Activated T-helper 17 cell treated with anti-CD3 and anti-CD28 coated beads, Interleukin-2, amount 50 U/mL, for 72 hours (primary cell): ENCODE results near the gene SLC39A11. TPM values are rescaled to one million over a fixed set of nuclear protein-coding genes. Genes with fewer than 3 reads are reported as not detected.

Experiments used
- ATAC-seq: fragments of 150-1000 bp; cut with Tn5 transposase; replicated peaks from 2 replicates; pipeline ENCODE4 v1.10.0; 2021; ENCODE audit warnings: mild to moderate bottlenecking, moderate library complexity
- H3K27ac Mint-ChIP-seq: one replicate; pipeline ENCODE4 v1.8.0; 2022; ENCODE audit warnings: mixed read lengths
- H3K27me3 Mint-ChIP-seq: one replicate; pipeline ENCODE4 v1.8.0; 2022; ENCODE audit warnings: mixed read lengths
- H3K36me3 Mint-ChIP-seq: one replicate; pipeline ENCODE4 v1.8.0; 2022; ENCODE audit warnings: low read depth, mild to moderate bottlenecking, mixed read lengths
- H3K4me1 Mint-ChIP-seq: one replicate; pipeline ENCODE4 v1.8.0; 2022; ENCODE audit warnings: mixed read lengths
- H3K4me3 Mint-ChIP-seq: one replicate; pipeline ENCODE4 v1.8.0; 2022; ENCODE audit warnings: mild to moderate bottlenecking, mixed read lengths
- H3K9me3 Mint-ChIP-seq: one replicate; pipeline ENCODE4 v1.8.0; 2022; ENCODE audit warnings: mixed read lengths
- total RNA-seq, 2 donors: library from RNA; stranded (reverse); gene quantifications; one replicate each; pipeline ENCODE4 v1.2.3, GENCODE V29; 2022

Gene SLC39A11
- total RNA-seq, 2 donors from 2014 or later, result 13.1 to 19.0 TPM

- peaks cover 16% of the 10 kb centered on the region for H3K9me3 Mint-ChIP-seq
- H3K36me3 Mint-ChIP-seq, result peaks cover 30% of the 10 kb centered on the region
- H3K27me3 Mint-ChIP-seq, result no peaks in the 10 kb centered on the region
- no peaks in the 10 kb centered on the region for H3K4me1 Mint-ChIP-seq
- no peak overlapping the region for H3K4me3 Mint-ChIP-seq
- no peak for ATAC-seq
- no peak overlapping the region for H3K27ac Mint-ChIP-seq
Measured at GRCh38 chr17:72811976-72812687, 280.4 kb downstream of the SLC39A11 start.

- peaks cover 19% of the 10 kb centered on the region for H3K36me3 Mint-ChIP-seq
- no peak for ATAC-seq
- no peaks in the 10 kb centered on the region for H3K27me3 Mint-ChIP-seq
- H3K4me3 Mint-ChIP-seq, result no peak overlapping the region
- H3K27ac Mint-ChIP-seq, result no peak overlapping the region
- no peaks in the 10 kb centered on the region for H3K4me1 Mint-ChIP-seq
- peaks cover 16% of the 10 kb centered on the region for H3K9me3 Mint-ChIP-seq
Measured at GRCh38 chr17:72810991-72811508, 281.4 kb downstream of the SLC39A11 start.

- Mint-ChIP-seq H3K9me3 (peaks cover 3% of the 10 kb centered on the region), H3K27ac (no peak overlapping the region), H3K36me3 (no peaks in the 10 kb centered on the region), H3K4me1 (no peaks in the 10 kb centered on the region), H3K4me3 (no peak overlapping the region), H3K27me3 (no peaks in the 10 kb centered on the region)
- ATAC-seq, result no peak
Measured at GRCh38 chr17:72806011-72806410, 286.5 kb downstream of the SLC39A11 start.

- H3K4me1 Mint-ChIP-seq, result no peaks in the 10 kb centered on the region
- no peak overlapping the region for H3K4me3 Mint-ChIP-seq
- peaks cover 9% of the 10 kb centered on the region for H3K9me3 Mint-ChIP-seq
- H3K27ac Mint-ChIP-seq, result no peak overlapping the region
- ATAC-seq, result no peak
- no peaks in the 10 kb centered on the region for H3K27me3 Mint-ChIP-seq
- H3K36me3 Mint-ChIP-seq, result no peaks in the 10 kb centered on the region
Measured at GRCh38 chr17:72804949-72805707, 287.4 kb downstream of the SLC39A11 start.

GRCh38 chr17:72802726-72803125 is 289.8 kb downstream of the SLC39A11 start:
- no peak overlapping the region for H3K4me3 Mint-ChIP-seq
- H3K36me3 Mint-ChIP-seq, result peaks cover 5% of the 10 kb centered on the region
- no peak for ATAC-seq
- no peaks in the 10 kb centered on the region for H3K27me3 Mint-ChIP-seq
- no peaks in the 10 kb centered on the region for H3K4me1 Mint-ChIP-seq
- H3K27ac Mint-ChIP-seq, result no peak overlapping the region
- peaks cover 15% of the 10 kb centered on the region for H3K9me3 Mint-ChIP-seq

- H3K4me1 Mint-ChIP-seq, result no peaks in the 10 kb centered on the region
- no peak overlapping the region for H3K27ac Mint-ChIP-seq
- no peaks in the 10 kb centered on the region for H3K27me3 Mint-ChIP-seq
- peaks cover 20% of the 10 kb centered on the region for H3K36me3 Mint-ChIP-seq
- ATAC-seq, result no peak
- H3K4me3 Mint-ChIP-seq, result no peak overlapping the region
- H3K9me3 Mint-ChIP-seq, result peaks cover 38% of the 10 kb centered on the region
Measured at GRCh38 chr17:72797142-72797541, 295.3 kb downstream of the SLC39A11 start.

- no peak overlapping the region for H3K27ac Mint-ChIP-seq
- no peaks in the 10 kb centered on the region for H3K4me1 Mint-ChIP-seq
- no peak overlapping the region for H3K4me3 Mint-ChIP-seq
- no peaks in the 10 kb centered on the region for H3K27me3 Mint-ChIP-seq
- ATAC-seq, result no peak
- H3K9me3 Mint-ChIP-seq, result peaks cover 38% of the 10 kb centered on the region
- peaks cover 27% of the 10 kb centered on the region for H3K36me3 Mint-ChIP-seq
Measured at GRCh38 chr17:72795941-72796340, 296.5 kb downstream of the SLC39A11 start.

- Mint-ChIP-seq H3K27me3 (no peaks in the 10 kb centered on the region), H3K27ac (no peak overlapping the region), H3K9me3 (peaks cover 27% of the 10 kb centered on the region), H3K36me3 (peaks cover 22% of the 10 kb centered on the region), H3K4me1 (no peaks in the 10 kb centered on the region), H3K4me3 (no peak overlapping the region)
- no peak for ATAC-seq
Measured at GRCh38 chr17:72794152-72794551, 298.3 kb downstream of the SLC39A11 start.

GRCh38 chr17:72792771-72793170 is 299.7 kb downstream of the SLC39A11 start:
- H3K36me3 Mint-ChIP-seq, result peaks cover 22% of the 10 kb centered on the region
- H3K27me3 Mint-ChIP-seq, result no peaks in the 10 kb centered on the region
- no peak overlapping the region for H3K4me3 Mint-ChIP-seq
- no peaks in the 10 kb centered on the region for H3K4me1 Mint-ChIP-seq
- ATAC-seq, result no peak
- H3K9me3 Mint-ChIP-seq, result peaks cover 23% of the 10 kb centered on the region
- no peak overlapping the region for H3K27ac Mint-ChIP-seq

- Mint-ChIP-seq H3K4me3 (no peak overlapping the region), H3K9me3 (peaks cover 19% of the 10 kb centered on the region), H3K27ac (no peak overlapping the region), H3K36me3 (peaks cover 20% of the 10 kb centered on the region), H3K4me1 (no peaks in the 10 kb centered on the region), H3K27me3 (no peaks in the 10 kb centered on the region)
- ATAC-seq, result no peak
Measured at GRCh38 chr17:72790190-72790589, 302.3 kb downstream of the SLC39A11 start.

- Mint-ChIP-seq H3K27me3 (no peaks in the 10 kb centered on the region), H3K9me3 (peaks cover 15% of the 10 kb centered on the region), H3K4me3 (no peak overlapping the region), H3K27ac (no peak overlapping the region), H3K36me3 (peaks cover 15% of the 10 kb centered on the region), H3K4me1 (no peaks in the 10 kb centered on the region)
- ATAC-seq, result no peak
Measured at GRCh38 chr17:72789711-72790110, 302.8 kb downstream of the SLC39A11 start.

GRCh38 chr17:72788950-72789585 is 303.4 kb downstream of the SLC39A11 start:
- Mint-ChIP-seq H3K4me1 (no peaks in the 10 kb centered on the region), H3K4me3 (no peak overlapping the region), H3K36me3 (peaks cover 9% of the 10 kb centered on the region), H3K9me3 (peaks cover 11% of the 10 kb centered on the region), H3K27ac (no peak overlapping the region), H3K27me3 (no peaks in the 10 kb centered on the region)
- ATAC-seq, result no peak

- no peaks in the 10 kb centered on the region for H3K27me3 Mint-ChIP-seq
- H3K4me1 Mint-ChIP-seq, result no peaks in the 10 kb centered on the region
- no peak for ATAC-seq
- H3K36me3 Mint-ChIP-seq, result no peaks in the 10 kb centered on the region
- H3K4me3 Mint-ChIP-seq, result no peak overlapping the region
- H3K9me3 Mint-ChIP-seq, result no peaks in the 10 kb centered on the region
- H3K27ac Mint-ChIP-seq, result no peak overlapping the region
Measured at GRCh38 chr17:72786209-72786608, 306.3 kb downstream of the SLC39A11 start.

GRCh38 chr17:72782985-72783701 is 309.3 kb downstream of the SLC39A11 start:
- Mint-ChIP-seq H3K36me3 (no peaks in the 10 kb centered on the region), H3K4me3 (no peak overlapping the region), H3K9me3 (no peaks in the 10 kb centered on the region), H3K27me3 (no peaks in the 10 kb centered on the region), H3K4me1 (no peaks in the 10 kb centered on the region), H3K27ac (no peak overlapping the region)
- ATAC-seq, result no peak
